ENCODE results near the gene HDGFL1.

GRCh38 chr6:22600059-22600458 is 30.7 kb downstream of the HDGFL1 start:
- TF ChIP-seq CTCF (IDR thresholded peaks at IDR 0.05; ENCODE audit: low read length) = no peak
- TF ChIP-seq EZH2 (IDR thresholded peaks at IDR 0.05; ENCODE audit: borderline replicate concordance, low read length) = no peak

Data from OCI-LY1 (cell line).